ENCODE measurements around the gene ETFRF1. TPM values are rescaled to one million over a fixed set of nuclear protein-coding genes. Genes with fewer than 3 reads are reported as not detected.

Gene ETFRF1
- total RNA-seq, 1 experiment from 2014 or later: 7.7 TPM

- CTCF ChIA-PET: no interaction called here
- no TSS peak for BruUV-seq (replicated peaks)
These were observed 57.9 kb downstream of the ETFRF1 start for GRCh38 chr12:25252946-25253345.

GRCh38 chr12:25253371-25254068, 58.5 kb downstream of the ETFRF1 start:
- H3K79me2 ChIP-seq (ENCODE audit: low read length): peaks cover 17% of the 10 kb centered on the region
- POLR2A ChIA-PET (ENCODE audit: unreplicated experiment): no interaction called here
- no peaks in the 10 kb centered on the region for H3K9me3 ChIP-seq (ENCODE audit: low read length)
- no peaks in the 10 kb centered on the region for H3K36me3 ChIP-seq (ENCODE audit: low read depth, low read length)
- ATAC-seq: no peak
- H3K9me2 ChIP-seq (replicated peaks; ENCODE audit: low read length): no peaks in the 10 kb centered on the region
- TF ChIP-seq EZH2phosphoT487 (IDR thresholded peaks at IDR 0.05; ENCODE audit: borderline replicate concordance, low read length): no peak
- TF ChIP-seq EZH2 (IDR thresholded peaks at IDR 0.05; ENCODE audit: low read length, unreplicated experiment): no peak
- no peak for TF ChIP-seq CTCF (conservative IDR thresholded peaks at IDR 0.05; ENCODE audit: low read depth, low read length)
- H2AFZ ChIP-seq (ENCODE audit: low read length): no peak overlapping the region
- no peak overlapping the region for H3K4me3 ChIP-seq (ENCODE audit: low read length)
- CTCF ChIA-PET: no interaction called here
- H3F3A ChIP-seq (ENCODE audit: low read length, unreplicated experiment): no peaks in the 10 kb centered on the region
- H3K4me2 ChIP-seq (ENCODE audit: low read length): no peak overlapping the region
- intact Hi-C loops (cut with micrococcal nuclease): no loop called here
- H4K20me1 ChIP-seq (ENCODE audit: low read length): no peaks in the 10 kb centered on the region
- peaks cover 10% of the 10 kb centered on the region for H3K4me1 ChIP-seq (ENCODE audit: insufficient read depth, low read length)
- BruUV-seq (replicated peaks): no TSS peak
- H3K27me3 ChIP-seq (ENCODE audit: low read length): no peaks in the 10 kb centered on the region
- H3K9ac ChIP-seq (ENCODE audit: low read length): no peak overlapping the region
- no peak overlapping the region for H3K27ac ChIP-seq (ENCODE audit: low read length)
- no peak for DNase-seq

More at GRCh38 chr12:25252946-25253345, 57.9 kb downstream of the ETFRF1 start:
- Histone ChIP-seq H3F3A (ENCODE audit: low read length, unreplicated experiment) (no peaks in the 10 kb centered on the region), H3K4me2 (ENCODE audit: low read length) (no peak overlapping the region), H3K27me3 (ENCODE audit: low read length) (no peaks in the 10 kb centered on the region), H3K4me1 (ENCODE audit: insufficient read depth, low read length) (peaks cover 10% of the 10 kb centered on the region), H3K27ac (ENCODE audit: low read length) (no peak overlapping the region), H3K9ac (ENCODE audit: low read length) (no peak overlapping the region), H3K79me2 (ENCODE audit: low read length) (peaks cover 23% of the 10 kb centered on the region), H3K9me2 (replicated peaks; ENCODE audit: low read length) (no peaks in the 10 kb centered on the region), H3K4me3 (ENCODE audit: low read length) (no peak overlapping the region), H3K36me3 (ENCODE audit: low read depth, low read length) (no peaks in the 10 kb centered on the region), H3K9me3 (ENCODE audit: low read length) (no peaks in the 10 kb centered on the region), H4K20me1 (ENCODE audit: low read length) (no peaks in the 10 kb centered on the region), H2AFZ (ENCODE audit: low read length) (no peak overlapping the region)
- POLR2A ChIA-PET (ENCODE audit: unreplicated experiment): no interaction called here
- DNase-seq (no peak), ATAC-seq (no peak)
- intact Hi-C loops (cut with micrococcal nuclease): no loop called here
- no peak for TF ChIP-seq EZH2 (IDR thresholded peaks at IDR 0.05; ENCODE audit: low read length, unreplicated experiment)
- TF ChIP-seq EZH2phosphoT487 (IDR thresholded peaks at IDR 0.05; ENCODE audit: borderline replicate concordance, low read length): no peak
- no peak for TF ChIP-seq CTCF (conservative IDR thresholded peaks at IDR 0.05; ENCODE audit: low read depth, low read length)

GRCh38 chr12:25254271-25254880, 59.3 kb downstream of the ETFRF1 start:
- H3K36me3 ChIP-seq (ENCODE audit: low read depth, low read length): no peaks in the 10 kb centered on the region
- H3K4me2 ChIP-seq (ENCODE audit: low read length): no peak overlapping the region
- H3K27me3 ChIP-seq (ENCODE audit: low read length): no peaks in the 10 kb centered on the region
- intact Hi-C loops (cut with micrococcal nuclease): no loop called here
- CTCF ChIA-PET: no interaction called here
- no peak overlapping the region for H3K27ac ChIP-seq (ENCODE audit: low read length)
- H4K20me1 ChIP-seq (ENCODE audit: low read length): no peaks in the 10 kb centered on the region
- H2AFZ ChIP-seq (ENCODE audit: low read length): no peak overlapping the region
- POLR2A ChIA-PET (ENCODE audit: unreplicated experiment): no interaction called here
- BruUV-seq (replicated peaks): no TSS peak
- DNase-seq: no peak
- no peaks in the 10 kb centered on the region for H3K9me2 ChIP-seq (replicated peaks; ENCODE audit: low read length)
- no peak overlapping the region for H3K4me3 ChIP-seq (ENCODE audit: low read length)
- H3K9ac ChIP-seq (ENCODE audit: low read length): no peak overlapping the region
- no peak for TF ChIP-seq CTCF (conservative IDR thresholded peaks at IDR 0.05; ENCODE audit: low read depth, low read length)
- no peaks in the 10 kb centered on the region for H3K9me3 ChIP-seq (ENCODE audit: low read length)
- H3K4me1 ChIP-seq (ENCODE audit: insufficient read depth, low read length): peaks cover 10% of the 10 kb centered on the region
- peaks cover 9% of the 10 kb centered on the region for H3K79me2 ChIP-seq (ENCODE audit: low read length)
- no peaks in the 10 kb centered on the region for H3F3A ChIP-seq (ENCODE audit: low read length, unreplicated experiment)
- ATAC-seq: no peak

All from PC-3 (cell line).